Measurements from ENCODE around the gene MYORG. TPM values are rescaled to one million over a fixed set of nuclear protein-coding genes. Genes with fewer than 3 reads are reported as not detected.

The MYORG gene
- total RNA-seq, 2 donors from 2014 or later, result 3.4 to 9.0 TPM

- intact Hi-C loops (cut with DNase I), result no loop called here
- Histone ChIP-seq H3K36me3 (no peaks in the 10 kb centered on the region), H3K27ac (no peak overlapping the region), H3K4me1 (replicated peaks) (no peaks in the 10 kb centered on the region), H3K4me3 (no peak overlapping the region), H3K27me3 (replicated peaks; ENCODE audit: insufficient read depth) (no peaks in the 10 kb centered on the region), H3K9me3 (no peaks in the 10 kb centered on the region)
- no peak for DNase-seq (ENCODE audit: low spot score)
- TF ChIP-seq POLR2A (IDR thresholded peaks at IDR 0.05) (no peak), CTCF (IDR thresholded peaks at IDR 0.05) (no peak), POLR2AphosphoS5 (IDR thresholded peaks at IDR 0.05) (no peak)
- over 99% methylated on average over 6 of the region's 6 CpGs for WGBS
Measured at GRCh38 chr9:34385561-34386230, 9.0 kb upstream of the MYORG start.

- Histone ChIP-seq H3K9me3 (no peaks in the 10 kb centered on the region), H3K4me3 (no peak overlapping the region), H3K27ac (no peak overlapping the region), H3K4me1 (replicated peaks) (peaks cover 7% of the 10 kb centered on the region), H3K27me3 (replicated peaks; ENCODE audit: insufficient read depth) (no peaks in the 10 kb centered on the region), H3K36me3 (no peaks in the 10 kb centered on the region)
- no peak for TF ChIP-seq CTCF (IDR thresholded peaks at IDR 0.05)
- TF ChIP-seq POLR2A (IDR thresholded peaks at IDR 0.05), result no peak
- TF ChIP-seq POLR2AphosphoS5 (IDR thresholded peaks at IDR 0.05), result no peak
- intact Hi-C loops (cut with DNase I), result no loop called here
- no peak for DNase-seq (ENCODE audit: low spot score)
- WGBS, result 84% methylated on average over 7 of the region's 7 CpGs
Measured at GRCh38 chr9:34384368-34385165, 7.9 kb upstream of the MYORG start.

DNA sequence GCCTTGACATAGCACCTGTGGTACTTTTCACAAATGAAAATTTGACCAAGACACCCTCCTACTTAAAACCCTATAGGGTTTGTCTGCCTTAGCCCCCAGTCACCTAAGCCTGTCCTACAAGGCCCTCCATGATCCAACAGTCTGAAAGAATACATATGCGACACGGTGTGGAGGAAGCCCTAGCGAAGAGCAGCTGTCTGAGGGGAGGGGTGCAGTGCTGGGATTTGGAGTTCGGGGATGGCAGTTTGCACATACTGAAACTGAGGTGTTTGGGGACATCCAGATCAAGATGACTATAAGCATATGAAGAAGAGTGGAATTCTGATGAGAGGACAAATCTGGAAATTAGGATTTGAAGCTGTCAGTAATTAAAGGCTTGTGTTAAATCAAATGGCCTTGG, 7.2 kb upstream of the MYORG start:
- Histone ChIP-seq H3K27me3 (replicated peaks; ENCODE audit: insufficient read depth) (no peaks in the 10 kb centered on the region), H3K36me3 (no peaks in the 10 kb centered on the region), H3K4me1 (replicated peaks) (peaks cover 7% of the 10 kb centered on the region), H3K27ac (no peak overlapping the region), H3K9me3 (no peaks in the 10 kb centered on the region), H3K4me3 (no peak overlapping the region)
- 87% methylated on average over 4 of the region's 4 CpGs for WGBS
- TF ChIP-seq CTCF (IDR thresholded peaks at IDR 0.05) (no peak), POLR2AphosphoS5 (IDR thresholded peaks at IDR 0.05) (no peak), POLR2A (IDR thresholded peaks at IDR 0.05) (no peak)
- no peak for DNase-seq (ENCODE audit: low spot score)
- intact Hi-C loops (cut with DNase I), result no loop called here

DNA sequence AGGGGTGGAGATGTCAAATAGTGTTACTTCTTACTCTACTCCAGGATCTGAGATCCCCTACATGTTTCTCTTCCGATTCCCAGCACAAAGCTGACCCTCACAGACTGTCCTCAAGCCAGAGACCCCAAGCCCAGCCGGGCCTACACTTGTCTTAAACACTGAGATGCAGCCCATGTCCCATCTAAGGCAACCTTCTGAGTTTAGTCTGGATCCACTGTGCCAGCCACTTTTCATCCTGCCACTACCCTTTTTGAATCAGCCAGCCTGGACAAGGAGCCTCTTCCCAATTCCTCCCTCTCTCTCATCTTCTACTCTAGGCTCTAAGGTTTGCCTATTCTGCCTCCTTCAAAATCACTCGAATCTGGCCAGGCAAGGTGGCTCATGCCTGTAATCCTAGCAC, 6.2 kb upstream of the MYORG start:
- H3K4me3 ChIP-seq, result no peak overlapping the region
- H3K9me3 ChIP-seq, result no peaks in the 10 kb centered on the region
- intact Hi-C loops (cut with DNase I), result no loop called here
- TF ChIP-seq POLR2A (IDR thresholded peaks at IDR 0.05) (no peak), CTCF (IDR thresholded peaks at IDR 0.05) (no peak), POLR2AphosphoS5 (IDR thresholded peaks at IDR 0.05) (no peak)
- WGBS, result 95% methylated on average over 3 of the region's 3 CpGs
- DNase-seq (ENCODE audit: low spot score), result no peak
- no peaks in the 10 kb centered on the region for H3K27me3 ChIP-seq (replicated peaks; ENCODE audit: insufficient read depth)
- H3K36me3 ChIP-seq, result no peaks in the 10 kb centered on the region
- peaks cover 7% of the 10 kb centered on the region for H3K4me1 ChIP-seq (replicated peaks)
- H3K27ac ChIP-seq, result no peak overlapping the region

Measured in prostate gland (tissue), 2 donors.